Lower leg skin (tissue), 4 donors: Measurements from ENCODE around the gene ZNF20. TPM values are rescaled to one million over a fixed set of nuclear protein-coding genes. Genes with fewer than 3 reads are reported as not detected.
A peak's percentile ranks its signal among the peaks of the same experiment; 100 is the strongest.
"Not testable (repeated sequence)": the region's sequence is repeated elsewhere in the genome, so short reads cannot be mapped to it uniquely, and the experiment has no call there.

Experiments
- DNase-seq, 2 donors: peaks; one replicate each; pipeline ENCODE4 v3.0.0-alpha.2; 2019; ENCODE audit warnings: low spot score in 2 of 2
- H3K4me3 ChIP-seq: fragments of 200-600 bp; sonication (generic); 2 replicates; pipeline ENCODE4 v1.5.1; 2017; ENCODE audit warnings: mild to moderate bottlenecking, low read depth; ENCODE audit not compliant: poor library complexity, severe bottlenecking
- CTCF ChIP-seq, 3 donors: fragments of 450-650 bp; IDR thresholded peaks; one replicate each; pipeline ENCODE4 v1.5.1; 2016; ENCODE audit warnings: antibody characterized with exemption in 3 of 3, mild to moderate bottlenecking in 3 of 3, moderate library complexity in 2 of 3
- POLR2A ChIP-seq, 2 donors: fragments of 450-650 bp; IDR thresholded peaks; one replicate each; pipeline ENCODE4 v1.6.1; 2016 to 2017; ENCODE audit warnings: antibody characterized with exemption in 2 of 2, mild to moderate bottlenecking in 1 of 2, moderate library complexity in 1 of 2
- whole genome bisulfite sequencing, 2 donors: methylation state at CpG; one replicate each; pipeline ENCODE4 v1.1.5; 2018; 5-methylcytosine and 5-hydroxymethylcytosine counted together
- intact Hi-C: fragments of 100-400 bp; cut with DNase I; formaldehyde crosslinking; loops from one replicate; pipeline ENCODE4 v1.15.0; 2023; ENCODE audit warnings: low total_unique reads
- total RNA-seq, 4 donors: library from RNA; depleted of rRNA; stranded (reverse); fragments of >200 nt; gene quantifications; one replicate each; pipeline ENCODE4 v1.1.0, GENCODE V29; 2016

Gene ZNF20
- total RNA-seq, 4 donors from 2014 or later, result 1.5 to 6.1 (median 4.0) TPM

- no peak for DNase-seq
- WGBS, 2 donors, result 16 to 19% methylated on average over 10 of the region's 10 CpGs
- intact Hi-C loops, result no loop called here
- TF ChIP-seq CTCF (IDR thresholded peaks at IDR 0.05), result no peak
- TF ChIP-seq POLR2A (IDR thresholded peaks at IDR 0.05), result no peak
- peak overlapping the region; percentile 60 for H3K4me3 ChIP-seq
Measured at GRCh38 chr19:12092956-12093355, 47.2 kb downstream of the ZNF20 start.

- TF ChIP-seq CTCF (IDR thresholded peaks at IDR 0.05), result no peak
- no peak for TF ChIP-seq POLR2A (IDR thresholded peaks at IDR 0.05)
- H3K4me3 ChIP-seq, result peak overlapping the region; percentile 60
- DNase-seq, result peak; percentile 87 to 97
- intact Hi-C loops, result no loop called here
- 1% methylated on average over 33 to 53 of the region's 53 CpGs for WGBS, 2 donors
Measured at GRCh38 chr19:12092065-12092867, 47.9 kb downstream of the ZNF20 start.

- intact Hi-C loops, result no loop called here
- H3K4me3 ChIP-seq, result no peak overlapping the region
- TF ChIP-seq CTCF (IDR thresholded peaks at IDR 0.05) (no peak), POLR2A (IDR thresholded peaks at IDR 0.05) (no peak)
- WGBS, 2 donors, result 44 to 49% methylated on average over 5 of the region's 5 CpGs
- DNase-seq, result peak; percentile 41 to 90
Measured at GRCh38 chr19:12090807-12091206, 49.3 kb downstream of the ZNF20 start.

GRCh38 chr19:12085074-12085818 is 54.9 kb downstream of the ZNF20 start:
- no peak overlapping the region for H3K4me3 ChIP-seq
- intact Hi-C loops, result no loop called here
- DNase-seq, result no peak
- no peak for TF ChIP-seq POLR2A (IDR thresholded peaks at IDR 0.05)
- no peak for TF ChIP-seq CTCF (IDR thresholded peaks at IDR 0.05)
- 91 to 95% methylated on average over 5 of the region's 5 CpGs for WGBS, 2 donors

GRCh38 chr19:12083336-12083735 is 56.8 kb downstream of the ZNF20 start:
- intact Hi-C loops, H3K4me3 ChIP-seq, DNase-seq: not testable (repeated sequence)
- WGBS, 2 donors, result 93 to 99% methylated on average over 6 of the region's 6 CpGs

Other genes with a start within 250 kb of the ZNF20 start
- gene ZNF700, start 215.2 kb downstream of the ZNF20 start, total RNA-seq, result 10 to 100 TPM; 11.9 to 19.3 (median 16.4) TPM
- 1 to 10 TPM; 1.9 to 7.8 (median 4.3) TPM for gene ZNF763, start 175.3 kb downstream of the ZNF20 start, total RNA-seq
- 10 to 100 TPM in 2 of 4 donors, 1 to 10 TPM in 2; 8.8 to 13.9 (median 10.1) TPM for gene ZNF433, start 104.7 kb downstream of the ZNF20 start, total RNA-seq
- under 1 TPM in 1 of 4 donors, not detected in 3; 0.29 TPM for gene ZNF878, start 87.4 kb downstream of the ZNF20 start, total RNA-seq
- 10 to 100 TPM; 10.1 to 20.8 (median 14.6) TPM for gene ZNF844, start 75.6 kb downstream of the ZNF20 start, total RNA-seq
- gene ZNF625, start 16.4 kb upstream of the ZNF20 start, total RNA-seq, result 1 to 10 TPM; 1.6 to 9.2 (median 4.0) TPM
- gene ZNF136, start 22.7 kb upstream of the ZNF20 start, total RNA-seq, result 10 to 100 TPM in 2 of 4 donors, 1 to 10 TPM in 2; 5.4 to 14.5 (median 11.2) TPM
- gene ZNF44, start 154.5 kb upstream of the ZNF20 start, total RNA-seq, result 10 to 100 TPM in 3 of 4 donors, 1 to 10 TPM in 1; 8.8 to 15.6 (median 13.0) TPM
- gene ZNF563, start 193.3 kb upstream of the ZNF20 start, total RNA-seq, result 10 to 100 TPM in 1 of 4 donors, 1 to 10 TPM in 3; 3.1 to 16.9 (median 5.6) TPM
- gene ZNF442, start 225.3 kb upstream of the ZNF20 start, total RNA-seq, result 1 to 10 TPM; 1.3 to 3.0 (median 1.8) TPM